HG03025 (cell line): ENCODE measurements around the gene DGKI.
A peak's percentile ranks its signal among the peaks of the same experiment; 100 is the strongest.

ENCODE experiments used
- ATAC-seq: cut with Tn5 transposase; IDR thresholded peaks from one replicate; pipeline ENCODE4 v1.9.1; 2021; ENCODE audit warnings: mild to moderate bottlenecking, moderate library complexity; ENCODE audit not compliant: unreplicated experiment, low FRiP score

Gene DGKI

GRCh38 chr7:137695494-137695893 lies 151.3 kb downstream of the DGKI start:
- no peak for ATAC-seq

- no peak for ATAC-seq
Observed at GRCh38 chr7:137694405-137694804, 152.4 kb downstream of the DGKI start.

GRCh38 chr7:137692399-137692798 lies 154.4 kb downstream of the DGKI start:
- no peak for ATAC-seq

GRCh38 chr7:137691566-137691965 lies 155.2 kb downstream of the DGKI start:
- ATAC-seq, result no peak

GRCh38 chr7:137690635-137691034 lies 156.1 kb downstream of the DGKI start:
- ATAC-seq, result no peak

GRCh38 chr7:137689761-137690160 lies 157.0 kb downstream of the DGKI start:
- ATAC-seq, result no peak

- no peak for ATAC-seq
Observed at GRCh38 chr7:137687556-137688265, 159.1 kb downstream of the DGKI start.

- no peak for ATAC-seq
Observed at GRCh38 chr7:137685433-137686164, 161.2 kb downstream of the DGKI start.

- no peak for ATAC-seq
Observed at GRCh38 chr7:137684776-137685175, 162.0 kb downstream of the DGKI start.

GRCh38 chr7:137684316-137684715 lies 162.5 kb downstream of the DGKI start:
- no peak for ATAC-seq

GRCh38 chr7:137682596-137682995 lies 164.2 kb downstream of the DGKI start:
- ATAC-seq, result no peak

GRCh38 chr7:137681657-137682562 lies 164.9 kb downstream of the DGKI start:
- no peak for ATAC-seq

GRCh38 chr7:137674551-137675409 lies 172.0 kb downstream of the DGKI start:
- ATAC-seq, result no peak

GRCh38 chr7:137674048-137674447 lies 172.7 kb downstream of the DGKI start:
- no peak for ATAC-seq

GRCh38 chr7:137671920-137672319 lies 174.9 kb downstream of the DGKI start:
- no peak for ATAC-seq

GRCh38 chr7:137670222-137671064 lies 176.3 kb downstream of the DGKI start:
- ATAC-seq, result peak; percentile 55

- no peak for ATAC-seq
Observed at GRCh38 chr7:137669706-137670105, 177.1 kb downstream of the DGKI start.

GRCh38 chr7:137668404-137668803 lies 178.4 kb downstream of the DGKI start:
- no peak for ATAC-seq
